ENCODE data around the gene RALGPS1. TPM values are rescaled to one million over a fixed set of nuclear protein-coding genes. Genes with fewer than 3 reads are reported as not detected.
A peak's percentile ranks its signal among the peaks of the same experiment; 100 is the strongest.

Gene RALGPS1
- total RNA-seq, 2 experiments from 2014 or later, result 2.1 to 2.4 TPM

DNA sequence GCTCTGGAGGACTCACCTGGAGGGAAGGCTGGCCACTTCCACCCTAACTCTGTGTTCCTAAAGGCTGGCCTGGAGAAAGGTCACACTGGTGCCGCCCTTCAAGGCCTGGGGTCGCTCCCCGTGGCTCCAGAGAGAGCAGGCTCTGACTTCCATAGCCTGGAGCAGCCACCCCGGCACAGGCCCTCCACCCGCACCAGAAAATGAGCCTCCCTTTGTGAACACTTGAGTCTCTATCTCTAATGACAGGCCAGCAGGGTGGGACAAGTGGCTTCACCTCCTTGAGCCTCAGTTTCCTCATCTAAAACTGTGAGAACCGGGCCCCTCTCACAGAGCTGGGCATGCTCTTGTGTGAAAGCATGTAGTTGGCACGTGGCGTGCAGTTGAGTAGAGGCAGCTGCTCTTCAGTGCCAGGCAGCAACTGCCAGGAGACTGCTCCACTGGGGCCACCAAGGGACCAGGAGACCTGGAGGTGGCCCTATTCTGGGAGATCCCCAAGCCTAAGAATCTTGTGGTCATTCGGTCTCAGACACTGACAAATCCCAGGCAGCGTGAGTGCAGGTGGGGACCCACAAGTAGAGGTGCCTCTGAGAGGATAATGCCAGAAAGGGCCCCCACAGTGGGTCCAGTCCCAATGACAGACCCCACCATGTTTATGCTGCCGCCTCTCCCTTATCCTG, 293.3 kb downstream of the RALGPS1 start:
- Mint-ChIP-seq H3K27ac (no peak overlapping the region), H3K4me1 (ENCODE audit: low read depth) (peaks cover 2% of the 10 kb centered on the region), H3K4me3 (no peak overlapping the region), H3K9me3 (no peaks in the 10 kb centered on the region), H3K27me3 (ENCODE audit: low read depth) (no peaks in the 10 kb centered on the region), H3K36me3 (ENCODE audit: low read depth) (no peaks in the 10 kb centered on the region)
- intact Hi-C loops (cut with micrococcal nuclease), result no loop called here
- CTCF ChIA-PET, result no interaction called here
- DNase-seq, result no peak

- no peaks in the 10 kb centered on the region for H3K4me1 Mint-ChIP-seq (ENCODE audit: low read depth)
These were observed 293.8 kb downstream of the RALGPS1 start for GRCh38 chr9:127208416-127208815.

GRCh38 chr9:127209220-127209619, 294.6 kb downstream of the RALGPS1 start:
- CTCF ChIA-PET, result interaction anchor here (0.8 kb wide), 1 partner anchor 269 kb away, joined by 4 read pairs; no protein-coding TSS in a partner anchor

More at GRCh38 chr9:127208416-127208815, 293.8 kb downstream of the RALGPS1 start:
- intact Hi-C loops (cut with micrococcal nuclease), result no loop called here
- no peak for DNase-seq
- CTCF ChIA-PET, result no interaction called here
- no peak overlapping the region for H3K4me3 Mint-ChIP-seq
- no peaks in the 10 kb centered on the region for H3K27me3 Mint-ChIP-seq (ENCODE audit: low read depth)
- H3K27ac Mint-ChIP-seq, result no peak overlapping the region
- H3K36me3 Mint-ChIP-seq (ENCODE audit: low read depth), result no peaks in the 10 kb centered on the region
- no peaks in the 10 kb centered on the region for H3K9me3 Mint-ChIP-seq

GRCh38 chr9:127209948-127210640, 295.5 kb downstream of the RALGPS1 start:
- CTCF ChIA-PET, result interaction anchor here (0.9 kb wide), 1 partner anchor 12 kb away, joined by 4 read pairs; no protein-coding TSS in a partner anchor

More at GRCh38 chr9:127209220-127209619, 294.6 kb downstream of the RALGPS1 start:
- Mint-ChIP-seq H3K27me3 (ENCODE audit: low read depth) (peaks cover 3% of the 10 kb centered on the region), H3K27ac (no peak overlapping the region), H3K4me3 (no peak overlapping the region), H3K4me1 (ENCODE audit: low read depth) (no peaks in the 10 kb centered on the region), H3K9me3 (no peaks in the 10 kb centered on the region), H3K36me3 (ENCODE audit: low read depth) (no peaks in the 10 kb centered on the region)
- intact Hi-C loops (cut with micrococcal nuclease), result no loop called here
- peak; percentile 2 for DNase-seq

GRCh38 chr9:127210851-127211730, 296.5 kb downstream of the RALGPS1 start:
- no peaks in the 10 kb centered on the region for H3K36me3 Mint-ChIP-seq (ENCODE audit: low read depth)
- H3K4me1 Mint-ChIP-seq (ENCODE audit: low read depth), result peaks cover 4% of the 10 kb centered on the region
- DNase-seq, result peak; percentile 2
- H3K9me3 Mint-ChIP-seq, result no peaks in the 10 kb centered on the region
- intact Hi-C loops (cut with micrococcal nuclease), result no loop called here
- peaks cover 3% of the 10 kb centered on the region for H3K27me3 Mint-ChIP-seq (ENCODE audit: low read depth)
- no peak overlapping the region for H3K4me3 Mint-ChIP-seq
- H3K27ac Mint-ChIP-seq, result no peak overlapping the region
- CTCF ChIA-PET, result no interaction called here

More at GRCh38 chr9:127209948-127210640, 295.5 kb downstream of the RALGPS1 start:
- peaks cover 4% of the 10 kb centered on the region for H3K4me1 Mint-ChIP-seq (ENCODE audit: low read depth)
- intact Hi-C loops (cut with micrococcal nuclease), result no loop called here
- no peak overlapping the region for H3K27ac Mint-ChIP-seq
- H3K4me3 Mint-ChIP-seq, result no peak overlapping the region
- no peaks in the 10 kb centered on the region for H3K36me3 Mint-ChIP-seq (ENCODE audit: low read depth)
- H3K9me3 Mint-ChIP-seq, result no peaks in the 10 kb centered on the region
- peak; percentile 2 for DNase-seq
- peaks cover 3% of the 10 kb centered on the region for H3K27me3 Mint-ChIP-seq (ENCODE audit: low read depth)

DNA sequence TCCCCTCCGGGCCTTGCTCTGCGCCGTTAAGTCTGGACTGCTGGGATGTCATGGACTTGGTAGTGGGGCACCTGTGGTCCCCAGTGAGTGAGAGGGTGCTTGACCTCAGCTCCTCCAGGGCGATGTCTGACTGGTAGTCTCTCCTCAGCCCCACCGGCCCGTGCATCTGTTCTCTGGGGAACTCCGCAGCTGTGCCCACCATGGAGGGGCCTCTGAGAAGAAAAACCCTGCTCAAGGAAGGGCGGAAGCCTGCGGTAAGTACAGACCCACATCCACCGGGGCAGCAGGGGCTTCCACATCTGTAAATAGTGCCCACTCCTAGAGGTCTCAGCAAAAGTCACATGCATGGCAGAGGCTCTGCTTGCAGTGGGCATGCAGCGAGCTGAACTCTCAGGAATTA, 297.4 kb downstream of the RALGPS1 start:
- CTCF ChIA-PET, result no interaction called here
- peaks cover 3% of the 10 kb centered on the region for H3K27me3 Mint-ChIP-seq (ENCODE audit: low read depth)
- H3K36me3 Mint-ChIP-seq (ENCODE audit: low read depth), result no peaks in the 10 kb centered on the region
- no peak overlapping the region for H3K27ac Mint-ChIP-seq
- intact Hi-C loops (cut with micrococcal nuclease), result no loop called here
- no peak overlapping the region for H3K4me3 Mint-ChIP-seq
- no peaks in the 10 kb centered on the region for H3K9me3 Mint-ChIP-seq
- H3K4me1 Mint-ChIP-seq (ENCODE audit: low read depth), result peaks cover 4% of the 10 kb centered on the region
- no peak for DNase-seq

DNA sequence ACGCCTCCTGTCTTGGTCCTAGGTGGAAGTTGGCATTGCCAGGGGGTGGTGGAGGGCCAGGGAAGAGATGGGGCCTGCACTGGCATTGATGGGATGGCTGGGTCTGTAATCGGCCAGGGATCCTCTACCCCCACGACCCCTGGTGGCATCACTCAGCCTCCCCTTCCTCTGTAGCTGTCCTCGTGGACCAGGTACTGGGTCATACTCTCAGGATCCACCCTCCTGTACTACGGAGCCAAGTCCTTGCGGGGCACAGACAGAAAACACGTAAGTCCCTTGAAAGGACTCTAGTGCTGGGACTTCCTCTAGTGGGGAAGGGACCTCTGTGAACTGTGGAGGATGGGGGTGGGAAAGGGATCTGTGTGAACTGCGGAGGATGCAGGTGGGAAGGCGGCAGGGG, 297.9 kb downstream of the RALGPS1 start:
- Mint-ChIP-seq H3K36me3 (ENCODE audit: low read depth) (no peaks in the 10 kb centered on the region), H3K27me3 (ENCODE audit: low read depth) (peaks cover 3% of the 10 kb centered on the region), H3K4me3 (no peak overlapping the region), H3K27ac (no peak overlapping the region), H3K4me1 (ENCODE audit: low read depth) (peaks cover 4% of the 10 kb centered on the region), H3K9me3 (no peaks in the 10 kb centered on the region)
- peak; percentile 2 for DNase-seq
- intact Hi-C loops (cut with micrococcal nuclease), result no loop called here
- CTCF ChIA-PET, result no interaction called here

DNA sequence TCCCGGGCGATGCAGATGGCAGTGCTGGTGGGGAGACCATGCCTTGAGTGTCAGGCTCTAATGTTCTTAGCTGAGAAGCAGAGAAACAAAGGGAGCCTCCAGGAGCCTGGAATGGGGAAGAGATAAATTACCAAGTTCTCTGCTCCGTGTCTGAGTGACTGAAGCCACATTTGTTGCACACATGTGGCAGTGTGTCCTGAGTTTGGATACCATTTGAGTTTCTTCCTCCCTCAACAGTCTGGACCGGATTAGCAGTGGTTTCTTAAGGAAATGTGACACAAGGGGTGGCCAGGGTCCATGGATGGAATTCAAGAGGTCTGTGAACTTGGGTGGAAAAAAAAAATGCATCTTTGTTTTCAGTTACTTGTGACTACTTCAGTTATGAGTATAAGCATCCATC, 299.3 kb downstream of the RALGPS1 start:
- CTCF ChIA-PET, result interaction anchor here (1.0 to 1.7 kb wide), 5 partner anchors 11 to 274 kb away, joined by 3 to 10 read pairs (median 4); no protein-coding TSS in a partner anchor
- H3K27ac Mint-ChIP-seq, result no peak overlapping the region
- intact Hi-C loops (cut with micrococcal nuclease), result loop anchor here (1.0 to 2.0 kb wide), 3 partner anchors 134 to 237 kb away; partner anchors contain the start of genes LRSAM1, RPL12 and SLC2A8

GRCh38 chr9:127214421-127215267, 300.1 kb downstream of the RALGPS1 start:
- Mint-ChIP-seq H3K9me3 (no peaks in the 10 kb centered on the region), H3K27ac (no peak overlapping the region), H3K4me3 (no peak overlapping the region), H3K4me1 (ENCODE audit: low read depth) (peaks cover 4% of the 10 kb centered on the region), H3K27me3 (ENCODE audit: low read depth) (peaks cover 3% of the 10 kb centered on the region), H3K36me3 (ENCODE audit: low read depth) (no peaks in the 10 kb centered on the region)
- CTCF ChIA-PET, result interaction anchor here (0.6 to 1.7 kb wide), 15 partner anchors 10 to 337 kb away, joined by 3 to 10 read pairs (median 3); partner anchors contain the start of gene SLC2A8
- DNase-seq, result peak; percentile 82
- intact Hi-C loops (cut with micrococcal nuclease), result loop anchor here (1.0 to 2.0 kb wide), 3 partner anchors 134 to 236 kb away; partner anchors contain the start of genes LRSAM1, RPL12 and SLC2A8

More for the DNA sequence above, 299.3 kb downstream of the RALGPS1 start:
- Mint-ChIP-seq H3K4me1 (ENCODE audit: low read depth) (peaks cover 4% of the 10 kb centered on the region), H3K36me3 (ENCODE audit: low read depth) (no peaks in the 10 kb centered on the region), H3K4me3 (no peak overlapping the region), H3K27me3 (ENCODE audit: low read depth) (peaks cover 3% of the 10 kb centered on the region), H3K9me3 (no peaks in the 10 kb centered on the region)
- no peak for DNase-seq

- DNase-seq, result no peak
- CTCF ChIA-PET, result interaction anchor here (0.6 to 1.7 kb wide), 13 partner anchors 9 to 276 kb away, joined by 3 to 10 read pairs (median 3); partner anchors contain the start of gene SLC2A8
- no peak overlapping the region for H3K27ac Mint-ChIP-seq
These were observed 301.0 kb downstream of the RALGPS1 start for GRCh38 chr9:127215268-127216209.

More at GRCh38 chr9:127215268-127216209, 301.0 kb downstream of the RALGPS1 start:
- Mint-ChIP-seq H3K4me1 (ENCODE audit: low read depth) (peaks cover 4% of the 10 kb centered on the region), H3K4me3 (no peak overlapping the region), H3K27me3 (ENCODE audit: low read depth) (peaks cover 3% of the 10 kb centered on the region), H3K36me3 (ENCODE audit: low read depth) (no peaks in the 10 kb centered on the region), H3K9me3 (no peaks in the 10 kb centered on the region)
- intact Hi-C loops (cut with micrococcal nuclease), result loop anchor here (2.0 kb wide), 2 partner anchors 181 to 235 kb away; partner anchors contain the start of genes LRSAM1, RPL12 and SLC2A8

All from activated naive CD4-positive, alpha-beta T cell treated with anti-CD3 and anti-CD28 coated beads for 36 hours (primary cell).